Astrocyte of the spinal cord (primary cell): ENCODE measurements around the gene PDE9A.

Experiments
- DNase-seq: peaks from one replicate; pipeline ENCODE4 v3.0.0; 2011; ENCODE audit warnings: low read depth, low spot score
- H3K4me3 ChIP-seq: 2 replicates; pipeline ENCODE4 v1.5.1; 2011; ENCODE audit warnings: low read depth, mild to moderate bottlenecking, low read length, moderate library complexity
- in situ Hi-C: cut with HindIII; loops from 2 replicates; pipeline ENCODE4 v1.10.0; 2017; ENCODE audit warnings: low sequenced_read_pairs
- TF ChIP-seq, protein P1 (sequence below): IDR thresholded peaks from 2 replicates; pipeline ENCODE4 v1.5.1; 2012; ENCODE audit warnings: low read depth, mild to moderate bottlenecking, low read length, inconsistent platforms

The PDE9A gene

DNA sequence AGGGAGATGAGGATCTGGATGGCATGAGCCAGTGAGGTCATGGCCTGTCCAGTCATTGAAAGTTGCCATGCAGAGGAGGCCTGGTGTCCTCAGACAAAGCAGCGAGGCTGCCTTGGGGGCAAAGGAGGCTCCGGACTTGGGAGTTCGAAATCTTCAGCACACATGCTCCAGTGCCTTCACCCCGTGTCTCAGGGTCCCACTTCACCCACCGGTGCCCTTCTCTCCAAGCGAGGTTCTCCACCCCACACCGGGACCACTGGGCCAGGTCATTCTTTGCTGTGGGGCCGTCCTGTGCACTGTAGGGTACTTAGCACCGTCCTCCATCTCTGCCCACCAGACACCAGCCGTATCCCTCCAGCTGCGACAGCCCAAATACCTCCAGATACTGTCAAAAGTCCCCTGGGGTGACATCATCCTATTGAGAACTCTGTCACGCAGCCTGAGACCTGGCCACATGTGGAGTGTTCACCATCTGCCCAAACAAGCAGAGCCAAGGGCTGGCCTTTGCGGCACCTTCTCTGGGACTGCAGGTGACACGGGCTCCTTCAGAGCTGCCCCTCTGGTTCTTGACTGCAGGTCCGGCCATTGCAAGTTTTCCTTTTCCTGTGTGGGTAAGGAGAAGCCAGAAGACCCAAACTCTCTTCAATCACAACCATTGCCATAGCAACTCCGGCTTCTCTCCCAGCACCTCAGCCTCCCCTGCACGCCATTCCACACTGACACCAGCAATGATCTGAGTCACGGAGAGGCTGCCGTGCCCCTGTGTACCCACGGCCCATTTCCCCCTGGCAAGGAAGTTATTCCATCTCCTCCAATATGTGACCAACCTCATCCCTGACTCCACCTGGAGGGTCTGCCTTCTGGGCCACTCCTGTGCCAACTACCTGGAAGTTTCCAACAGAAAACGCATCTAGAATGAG is 20.4 kb upstream of the PDE9A start:
- no peak overlapping the region for H3K4me3 ChIP-seq
- DNase-seq, result no peak
- TF ChIP-seq, protein P1, sequence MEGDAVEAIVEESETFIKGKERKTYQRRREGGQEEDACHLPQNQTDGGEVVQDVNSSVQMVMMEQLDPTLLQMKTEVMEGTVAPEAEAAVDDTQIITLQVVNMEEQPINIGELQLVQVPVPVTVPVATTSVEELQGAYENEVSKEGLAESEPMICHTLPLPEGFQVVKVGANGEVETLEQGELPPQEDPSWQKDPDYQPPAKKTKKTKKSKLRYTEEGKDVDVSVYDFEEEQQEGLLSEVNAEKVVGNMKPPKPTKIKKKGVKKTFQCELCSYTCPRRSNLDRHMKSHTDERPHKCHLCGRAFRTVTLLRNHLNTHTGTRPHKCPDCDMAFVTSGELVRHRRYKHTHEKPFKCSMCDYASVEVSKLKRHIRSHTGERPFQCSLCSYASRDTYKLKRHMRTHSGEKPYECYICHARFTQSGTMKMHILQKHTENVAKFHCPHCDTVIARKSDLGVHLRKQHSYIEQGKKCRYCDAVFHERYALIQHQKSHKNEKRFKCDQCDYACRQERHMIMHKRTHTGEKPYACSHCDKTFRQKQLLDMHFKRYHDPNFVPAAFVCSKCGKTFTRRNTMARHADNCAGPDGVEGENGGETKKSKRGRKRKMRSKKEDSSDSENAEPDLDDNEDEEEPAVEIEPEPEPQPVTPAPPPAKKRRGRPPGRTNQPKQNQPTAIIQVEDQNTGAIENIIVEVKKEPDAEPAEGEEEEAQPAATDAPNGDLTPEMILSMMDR, result no peak
- in situ Hi-C loops, result no loop called here

DNA sequence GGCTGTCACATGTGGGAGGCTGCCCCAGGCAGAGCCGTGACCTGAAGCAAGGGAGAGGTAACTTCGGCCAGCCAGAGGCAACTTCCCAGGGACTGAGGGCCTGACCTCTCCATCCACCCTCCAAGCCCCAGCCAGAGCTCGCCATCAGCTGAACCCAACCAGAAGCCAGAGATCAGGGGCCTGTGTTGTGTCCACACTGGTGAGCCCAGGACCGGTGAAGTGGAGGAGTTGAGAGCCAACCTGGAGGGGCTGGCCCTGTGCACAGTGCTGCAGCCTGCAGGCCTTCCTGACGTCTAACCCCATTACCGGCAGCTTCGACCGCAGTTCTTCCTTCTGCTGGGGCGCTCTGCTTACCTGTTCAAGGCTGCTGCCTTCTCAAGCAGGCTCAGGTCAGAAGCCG is 19.6 kb upstream of the PDE9A start:
- in situ Hi-C loops, result no loop called here
- DNase-seq, result no peak
- TF ChIP-seq, protein P1, result no peak
- no peak overlapping the region for H3K4me3 ChIP-seq

DNA sequence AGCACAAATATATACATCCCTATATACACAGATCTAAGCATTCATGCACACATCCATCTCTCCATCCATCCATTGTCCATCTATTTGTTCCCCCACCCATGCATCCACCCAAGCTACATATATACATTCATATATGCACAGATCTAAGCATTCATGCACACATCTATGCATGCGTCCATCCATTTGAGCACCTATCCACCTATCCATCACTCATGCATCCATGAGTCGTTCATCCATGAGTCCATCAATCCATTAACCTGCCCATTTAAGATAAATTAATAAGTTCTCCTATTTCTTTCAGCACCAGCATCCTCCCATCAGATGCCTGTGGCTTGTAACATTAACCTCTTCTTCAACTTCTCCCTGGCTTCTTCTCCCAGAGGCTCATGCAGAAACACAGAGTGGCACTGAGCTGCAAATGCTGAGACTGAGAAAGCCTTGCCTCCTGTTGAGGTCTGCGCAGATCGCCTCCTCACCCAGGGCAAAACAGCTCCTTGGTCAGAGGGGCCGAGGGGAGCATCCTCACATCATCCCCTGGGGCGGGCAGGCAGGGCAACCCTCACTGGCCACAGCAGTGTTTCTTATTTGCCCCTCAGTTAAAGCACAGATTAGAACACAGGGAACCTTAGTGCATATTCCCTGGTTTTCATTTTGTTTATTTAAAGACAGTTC is 17.4 kb upstream of the PDE9A start:
- TF ChIP-seq, protein P1, result no peak
- no peak overlapping the region for H3K4me3 ChIP-seq
- DNase-seq, result no peak
- in situ Hi-C loops, result no loop called here

GRCh38 chr21:42636520-42637266 is 16.7 kb upstream of the PDE9A start:
- in situ Hi-C loops, result no loop called here
- no peak for DNase-seq
- TF ChIP-seq, protein P1, result no peak
- H3K4me3 ChIP-seq, result no peak overlapping the region

DNA sequence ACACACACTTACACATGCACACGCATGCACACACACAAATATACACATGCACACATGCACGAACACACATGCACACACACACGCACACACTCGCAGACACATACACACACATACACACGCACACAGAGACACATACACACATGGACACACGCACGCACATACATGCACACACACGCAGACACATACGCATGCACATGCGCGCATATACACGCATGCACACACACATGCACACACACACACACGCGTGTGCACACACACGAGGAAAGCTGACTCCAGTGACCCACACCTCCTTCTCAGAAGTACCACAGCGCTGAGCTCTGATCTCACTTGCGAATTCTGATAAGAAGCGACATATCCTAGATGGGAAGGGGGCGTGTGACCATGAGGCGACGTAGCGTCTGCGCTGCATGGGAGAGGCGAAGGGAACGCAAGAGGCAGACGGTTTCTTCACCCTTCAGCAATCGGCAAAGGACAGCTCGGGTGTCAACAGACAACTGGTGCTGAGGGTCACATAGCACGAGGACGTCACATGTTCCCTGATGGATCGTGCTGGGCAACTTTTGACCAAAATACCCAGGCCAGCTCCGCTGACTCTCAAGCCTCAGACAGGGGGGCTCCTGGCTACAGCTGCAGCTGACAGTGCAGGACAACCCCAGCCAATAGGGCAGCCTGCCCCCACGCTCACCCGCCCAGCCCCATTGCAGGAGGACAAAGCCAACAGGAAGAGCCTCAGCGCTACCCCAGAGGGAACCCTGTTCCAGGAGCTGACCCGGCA is 16.0 kb upstream of the PDE9A start:
- H3K4me3 ChIP-seq, result no peak overlapping the region
- in situ Hi-C loops, result no loop called here
- TF ChIP-seq, protein P1, result no peak
- no peak for DNase-seq
